Activated T-cell treated with anti-CD3 and anti-CD28 coated beads, Interleukin-2, amount 50 U/mL, for 48 hours (primary cell): Measurements from ENCODE around the gene TMEM95.

Experiments used
- DNase-seq, 2 experiments: peaks; one replicate each; pipeline ENCODE4 v3.0.0-alpha.2; 2020

The TMEM95 gene

GRCh38 chr17:7405350-7406234 is 50.6 kb downstream of the TMEM95 start:
- no peak for DNase-seq

GRCh38 chr17:7406235-7406825 is 51.4 kb downstream of the TMEM95 start:
- DNase-seq, result no peak
